ENCODE data around the gene NOP14.

Gene NOP14

GRCh38 chr4:2934077-2934812 lies 29.0 kb downstream of the NOP14 start:
- H3K27ac ChIP-seq, result peak overlapping the region; percentile 94
- TF ChIP-seq CTCF (conservative IDR thresholded peaks at IDR 0.05), result no peak

DNA sequence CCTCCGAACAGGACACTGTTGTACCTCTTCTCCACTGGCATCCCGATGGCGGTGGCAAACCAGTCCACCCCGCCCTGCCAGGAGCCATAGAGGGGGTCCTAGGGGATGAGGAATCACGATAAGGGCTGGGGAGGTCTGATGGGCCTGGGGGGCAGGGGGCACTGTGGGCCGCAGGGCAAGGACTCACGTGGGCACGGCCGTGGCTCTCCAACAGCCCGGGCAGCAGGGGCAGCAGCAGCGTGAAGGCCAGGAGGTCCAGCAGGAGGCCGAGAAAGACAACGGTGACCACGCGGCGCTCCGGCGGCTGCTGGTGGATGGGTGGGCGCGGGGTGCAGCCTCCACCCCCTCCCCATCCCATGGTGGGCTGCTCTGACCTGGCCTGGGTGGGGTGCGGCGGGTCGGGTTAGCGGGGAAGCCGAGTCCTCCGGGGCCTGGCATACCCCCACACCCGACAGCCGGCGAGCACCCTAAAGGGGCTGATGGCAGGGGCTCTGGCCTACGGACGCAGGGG lies 29.6 kb downstream of the NOP14 start:
- H3K27ac ChIP-seq, result peak overlapping the region; percentile 94
- TF ChIP-seq CTCF (conservative IDR thresholded peaks at IDR 0.05), result no peak

DNA sequence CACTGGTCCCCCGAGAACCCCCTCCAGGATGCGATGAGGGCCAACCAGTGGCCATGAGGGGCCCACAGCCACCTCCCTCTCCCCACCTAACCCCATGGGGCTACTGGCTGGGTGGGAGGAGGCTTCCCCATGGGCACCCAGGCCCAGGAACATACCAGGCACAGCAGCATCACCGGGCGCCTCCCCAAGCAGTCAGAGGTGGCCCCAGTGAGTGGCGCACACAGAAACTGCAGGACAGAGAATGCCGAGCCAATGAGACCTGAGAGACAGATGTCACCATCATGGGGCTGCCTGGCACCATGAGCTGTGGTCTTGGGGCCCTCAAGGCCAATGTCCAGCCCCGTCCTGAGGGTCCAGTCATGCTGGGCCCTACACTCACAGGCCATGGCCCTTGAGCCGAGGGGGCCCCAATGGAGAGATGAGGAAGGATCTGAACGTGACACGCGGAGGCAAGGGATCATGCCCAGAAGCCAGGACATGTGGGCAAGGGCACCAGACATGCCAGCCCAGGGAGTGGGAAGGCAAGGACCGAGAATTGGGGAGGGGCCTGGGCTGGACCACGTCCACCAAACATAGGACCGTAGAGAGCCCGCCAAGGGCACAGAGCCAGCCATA lies 30.1 kb downstream of the NOP14 start:
- H3K27ac ChIP-seq, result peak overlapping the region; percentile 94
- TF ChIP-seq CTCF (conservative IDR thresholded peaks at IDR 0.05), result no peak

- no peak for TF ChIP-seq CTCF (conservative IDR thresholded peaks at IDR 0.05)
- peak overlapping the region; percentile 94 for H3K27ac ChIP-seq
Measured at GRCh38 chr4:2932321-2932950, 30.8 kb downstream of the NOP14 start.

DNA sequence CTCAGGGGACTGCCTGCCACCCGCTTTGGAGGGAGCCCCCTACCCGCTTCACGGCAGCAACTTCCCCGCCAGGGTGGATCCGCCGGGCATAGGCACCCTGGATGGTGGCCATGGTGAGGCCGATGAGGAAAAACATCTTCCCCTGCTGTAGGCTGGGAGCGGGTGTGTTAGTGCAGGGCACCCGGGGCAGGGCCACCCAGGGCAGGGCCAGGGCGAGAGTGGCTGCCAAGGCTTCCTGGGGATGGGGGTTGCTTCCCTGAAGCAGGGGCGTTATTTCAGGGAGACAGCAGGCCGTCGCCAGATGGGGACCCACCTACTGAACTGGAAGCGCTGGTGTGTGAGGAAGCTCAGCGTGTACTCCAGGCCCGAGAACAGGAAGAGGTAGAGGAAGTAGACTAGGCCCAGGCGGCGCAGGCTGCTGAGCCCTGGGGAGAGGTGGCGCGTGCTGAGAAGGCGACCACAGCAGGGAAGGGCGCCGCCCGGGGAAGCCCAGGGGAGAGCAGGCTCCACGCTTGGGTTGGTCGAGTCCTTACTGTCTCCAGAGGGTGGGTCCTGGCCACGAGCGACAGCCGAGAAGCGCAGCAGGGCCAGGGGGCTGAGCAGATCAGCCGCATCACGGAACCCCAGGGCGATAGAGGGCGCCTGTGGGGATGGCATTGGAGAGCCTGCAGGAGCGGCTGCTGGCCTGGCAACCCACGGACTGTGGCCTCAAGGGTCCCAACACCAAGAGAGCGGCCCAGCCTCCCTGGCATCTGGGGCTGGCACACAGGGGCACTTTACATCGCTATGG lies 31.5 kb downstream of the NOP14 start:
- TF ChIP-seq CTCF (conservative IDR thresholded peaks at IDR 0.05), result no peak
- H3K27ac ChIP-seq, result peak overlapping the region; percentile 94

DNA sequence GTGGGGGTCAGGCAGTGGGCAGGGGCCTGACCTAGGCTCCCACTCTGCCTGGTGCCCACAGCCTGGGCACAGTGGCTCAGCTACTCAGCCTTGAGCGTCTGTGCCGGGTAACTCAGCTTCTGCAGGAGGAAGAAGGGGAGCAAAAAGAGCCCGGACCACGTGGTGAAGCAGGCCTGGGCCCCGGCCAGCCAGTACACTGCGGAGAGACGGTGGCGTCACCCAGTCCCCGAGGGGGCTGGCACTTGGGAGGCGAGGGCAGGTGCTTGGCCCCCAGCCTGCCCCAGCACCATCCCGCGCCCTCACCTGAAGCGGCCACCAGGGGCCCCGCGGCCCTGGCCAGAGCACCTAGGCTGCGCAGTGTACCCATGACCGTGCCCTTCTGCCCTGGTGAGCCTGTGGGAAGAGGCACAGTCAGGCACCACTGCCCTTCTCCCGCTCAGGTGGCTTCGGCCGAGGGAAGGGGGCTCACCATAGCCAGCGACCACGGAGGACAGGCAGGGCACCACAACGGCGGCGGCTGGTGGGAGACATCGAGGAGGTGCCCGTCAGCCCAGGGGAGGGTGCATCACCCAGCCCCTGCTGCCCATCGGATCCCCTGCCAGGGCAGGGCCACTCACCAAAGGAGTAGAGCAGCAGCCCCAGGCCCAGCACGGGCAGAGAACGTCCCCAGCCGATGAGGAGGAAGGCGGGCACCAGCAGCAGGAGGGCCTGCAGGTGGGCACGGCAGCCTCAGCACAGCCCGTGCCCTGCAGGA lies 32.3 kb downstream of the NOP14 start:
- peak overlapping the region; percentile 94 for H3K27ac ChIP-seq
- TF ChIP-seq CTCF (conservative IDR thresholded peaks at IDR 0.05), result peak; percentile 38; the same call in 1 of the 2 replicates
